H1 (cell line): ENCODE data around the gene CUBN. TPM values are rescaled to one million over a fixed set of nuclear protein-coding genes. Genes with fewer than 3 reads are reported as not detected.

Experiments used
- ATF3 ChIP-seq: IDR thresholded peaks from 2 replicates; pipeline ENCODE4 v1.6.1; 2011; ENCODE audit warnings: low read depth, mild to moderate bottlenecking, low read length; ENCODE audit not compliant: insufficient read depth
- GABPA ChIP-seq: IDR thresholded peaks from 2 replicates; pipeline ENCODE4 v1.6.1; 2011; ENCODE audit warnings: mild to moderate bottlenecking, low read length, moderate library complexity, borderline replicate concordance; ENCODE audit not compliant: insufficient read depth
- SAP30 ChIP-seq: fragments of 300-600 bp; sonication (generic); IDR thresholded peaks from 2 replicates; pipeline ENCODE4 v1.7.1; 2012; ENCODE audit warnings: low read length, moderate library complexity, mild to moderate bottlenecking, inconsistent platforms; ENCODE audit not compliant: insufficient read depth, insufficient replicate concordance
- polyA plus RNA-seq, 7 experiments: library from polyadenylated mRNA; depleted of rRNA in 3 of 7; stranded (reverse) in 5 of 7; unstranded in 2 of 7; fragments of >200 nt in 5 of 7; fragments of 200-250 nt in 2 of 7; gene quantifications; 1 replicate in 5 of 7; 2 replicates in 1 of 7; 4 replicates in 1 of 7; pipeline versions ENCODE4 v1.2.1 to v1.2.3, GENCODE V29; 2011 to 2013; ENCODE audit warnings: missing spikeins in 2 of 7, mixed read lengths in 2 of 7
- total RNA-seq: library from RNA; stranded (reverse); fragmentation: NEBNext Ultra II Directional; extraction: Animal tissue kit (Norgen Biotek cat#: 25700); gene quantifications from 2 replicates; pipeline ENCODE4 v1.2.1, GENCODE V29; 2021

The CUBN gene
- total and polyA plus RNA-seq, 2 of the 8 experiments (the other 6 are each of a cell fraction or from before 2014, with no cell fraction given): 0.04 to 0.08 TPM

DNA sequence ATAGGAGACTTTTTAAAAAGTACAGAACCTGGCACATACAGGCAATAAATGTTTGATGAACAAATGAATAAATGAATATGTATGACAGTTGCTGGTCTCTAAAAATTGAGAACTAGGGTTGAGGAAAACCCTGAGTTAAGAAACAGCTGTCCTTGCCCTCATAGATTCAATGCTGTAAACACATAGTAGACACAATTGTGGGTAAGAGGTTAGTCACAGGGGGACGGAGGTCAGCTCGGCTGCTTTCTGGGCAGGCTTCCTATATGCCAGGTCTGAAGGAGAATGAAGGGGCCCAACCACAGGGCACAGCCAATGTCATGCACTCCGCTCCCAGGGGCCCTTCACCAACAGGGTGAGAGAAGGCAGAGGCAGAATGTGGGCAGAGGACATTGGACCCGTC lies 169.1 kb downstream of the CUBN start (continued):
- TF ChIP-seq SAP30: no peak
- TF ChIP-seq ATF3: no peak
- TF ChIP-seq GABPA: no peak
